Prostate gland (tissue), 2 donors: Measurements from ENCODE around the gene PROCR. TPM values are rescaled to one million over a fixed set of nuclear protein-coding genes. Genes with fewer than 3 reads are reported as not detected.

Source experiments
- DNase-seq: peaks from one replicate; pipeline ENCODE4 v3.0.0-alpha.2; 2019; ENCODE audit warnings: low spot score
- H3K27ac ChIP-seq, 2 donors: fragments of 200-600 bp; sonication (generic); 2 replicates each; pipeline ENCODE4 v1.5.1; 2017 to 2019
- H3K27me3 ChIP-seq: fragments of 200-600 bp; sonication (generic); replicated peaks from 2 replicates; pipeline ENCODE4 v1.5.1; 2019; ENCODE audit not compliant: insufficient read depth
- H3K36me3 ChIP-seq, 2 donors: fragments of 200-600 bp; sonication (generic); 1 replicate in 1 of 2; 2 replicates in 1 of 2; pipeline versions ENCODE4 v1.5.1 to v1.8.1; 2017 to 2019
- H3K4me1 ChIP-seq: fragments of 200-600 bp; sonication (generic); replicated peaks from 2 replicates; pipeline ENCODE4 v1.5.1; 2019
- H3K4me3 ChIP-seq, 2 donors: fragments of 200-600 bp; sonication (generic); 2 replicates each; pipeline ENCODE4 v1.5.1; 2017 to 2019
- H3K9me3 ChIP-seq: fragments of 200-600 bp; sonication (generic); 2 replicates; pipeline ENCODE4 v1.5.1; 2017
- POLR2A ChIP-seq: fragments of 450-650 bp; IDR thresholded peaks from one replicate; pipeline ENCODE4 v1.6.1; 2016; ENCODE audit warnings: antibody characterized with exemption, mild to moderate bottlenecking
- POLR2AphosphoS5 ChIP-seq: sonication (generic); formaldehyde crosslinking; IDR thresholded peaks from one replicate; pipeline ENCODE4 v1.6.1; 2017; ENCODE audit warnings: antibody characterized with exemption
- WGBS: methylation state at CpG from one replicate; pipeline ENCODE4 v1.1.5; 2018; 5-methylcytosine and 5-hydroxymethylcytosine counted together
- intact Hi-C: fragments of 100-400 bp; cut with DNase I; formaldehyde crosslinking; loops from one replicate; pipeline ENCODE4 v1.14.2; 2022
- total RNA-seq, 2 donors: library from RNA; depleted of rRNA; stranded (reverse); fragments of >200 nt; gene quantifications; one replicate each; pipeline ENCODE4 v1.1.0, GENCODE V29; 2016
- TF ChIP-seq, protein P1 (sequence below), 4 experiments: fragments of 200-600 bp in 2 of 4; fragments of 450-650 bp in 2 of 4; sonication (generic) in 2 of 4; IDR thresholded peaks; 1 replicate in 3 of 4; 2 replicates in 1 of 4; pipeline ENCODE4 v1.5.1; 2016 to 2019; ENCODE audit warnings: antibody characterized with exemption in 4 of 4, mild to moderate bottlenecking in 2 of 4, moderate library complexity in 2 of 4

Gene PROCR
- total RNA-seq, 2 donors from 2014 or later = 11.2 to 17.6 TPM

DNA sequence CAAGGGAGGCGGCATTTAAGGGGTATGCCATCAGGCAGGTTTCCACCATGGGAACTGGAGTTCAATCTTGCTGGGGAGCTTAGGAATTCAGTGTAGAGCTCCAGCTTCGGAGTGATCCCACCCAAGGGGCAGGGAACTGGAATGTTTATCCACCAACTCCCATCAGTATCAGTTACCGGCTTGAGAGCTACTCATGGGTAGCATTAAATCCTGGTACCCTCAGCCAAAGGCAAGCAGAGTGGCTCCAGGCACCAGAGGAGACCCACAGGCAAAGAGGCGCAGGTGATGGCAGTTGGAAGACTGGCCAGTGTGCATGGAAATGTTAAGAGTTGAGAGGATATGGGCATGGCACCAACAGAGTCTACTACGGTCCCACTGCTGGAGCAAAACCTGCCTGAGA is 38.8 kb upstream of the PROCR start:
- Histone ChIP-seq H3K9me3 (no peaks in the 10 kb centered on the region), H3K36me3 (peaks cover 0 to 14% of the 10 kb centered on the region in 2 donors), H3K27me3 (no peaks in the 10 kb centered on the region), H3K4me1 (no peaks in the 10 kb centered on the region), H3K27ac (no peak overlapping the region), H3K4me3 (no peak overlapping the region)
- TF ChIP-seq, protein P1, sequence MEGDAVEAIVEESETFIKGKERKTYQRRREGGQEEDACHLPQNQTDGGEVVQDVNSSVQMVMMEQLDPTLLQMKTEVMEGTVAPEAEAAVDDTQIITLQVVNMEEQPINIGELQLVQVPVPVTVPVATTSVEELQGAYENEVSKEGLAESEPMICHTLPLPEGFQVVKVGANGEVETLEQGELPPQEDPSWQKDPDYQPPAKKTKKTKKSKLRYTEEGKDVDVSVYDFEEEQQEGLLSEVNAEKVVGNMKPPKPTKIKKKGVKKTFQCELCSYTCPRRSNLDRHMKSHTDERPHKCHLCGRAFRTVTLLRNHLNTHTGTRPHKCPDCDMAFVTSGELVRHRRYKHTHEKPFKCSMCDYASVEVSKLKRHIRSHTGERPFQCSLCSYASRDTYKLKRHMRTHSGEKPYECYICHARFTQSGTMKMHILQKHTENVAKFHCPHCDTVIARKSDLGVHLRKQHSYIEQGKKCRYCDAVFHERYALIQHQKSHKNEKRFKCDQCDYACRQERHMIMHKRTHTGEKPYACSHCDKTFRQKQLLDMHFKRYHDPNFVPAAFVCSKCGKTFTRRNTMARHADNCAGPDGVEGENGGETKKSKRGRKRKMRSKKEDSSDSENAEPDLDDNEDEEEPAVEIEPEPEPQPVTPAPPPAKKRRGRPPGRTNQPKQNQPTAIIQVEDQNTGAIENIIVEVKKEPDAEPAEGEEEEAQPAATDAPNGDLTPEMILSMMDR (IDR thresholded peaks at IDR 0.05) = no peak
- no peak for TF ChIP-seq POLR2AphosphoS5
- no peak for TF ChIP-seq POLR2A
- WGBS = 91% methylated on average over 5 of the region's 5 CpGs
- intact Hi-C loops = no loop called here
- no peak for DNase-seq

DNA sequence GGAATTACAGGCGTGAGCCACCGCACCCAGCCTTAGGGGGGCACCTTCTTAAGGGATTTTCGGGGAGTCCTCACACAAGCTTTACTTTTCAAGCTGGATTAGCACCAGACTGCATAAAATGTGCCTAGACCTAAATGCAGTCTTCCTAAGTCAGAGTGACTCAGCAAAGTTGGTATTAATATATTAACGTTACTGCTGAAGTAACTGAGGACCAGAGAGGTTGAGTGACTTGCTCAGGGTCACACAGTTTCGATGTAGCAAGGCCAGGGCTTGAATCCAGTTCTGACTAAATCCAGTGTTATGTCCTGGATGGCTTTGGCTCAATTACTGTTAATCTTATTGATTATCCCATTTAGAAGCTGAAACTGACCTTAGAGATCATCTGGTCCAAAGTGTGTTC is 38.1 kb upstream of the PROCR start:
- 87% methylated on average over 5 of the region's 5 CpGs for WGBS
- H3K4me3 ChIP-seq = no peak overlapping the region
- H3K27me3 ChIP-seq = no peaks in the 10 kb centered on the region
- intact Hi-C loops = no loop called here
- no peaks in the 10 kb centered on the region for H3K4me1 ChIP-seq
- H3K9me3 ChIP-seq = no peaks in the 10 kb centered on the region
- H3K27ac ChIP-seq = no peak overlapping the region
- peaks cover 0 to 14% of the 10 kb centered on the region in 2 donors for H3K36me3 ChIP-seq
- no peak for DNase-seq
- no peak for TF ChIP-seq POLR2A
- TF ChIP-seq POLR2AphosphoS5 = no peak
- TF ChIP-seq, protein P1 (IDR thresholded peaks at IDR 0.05) = no peak

DNA sequence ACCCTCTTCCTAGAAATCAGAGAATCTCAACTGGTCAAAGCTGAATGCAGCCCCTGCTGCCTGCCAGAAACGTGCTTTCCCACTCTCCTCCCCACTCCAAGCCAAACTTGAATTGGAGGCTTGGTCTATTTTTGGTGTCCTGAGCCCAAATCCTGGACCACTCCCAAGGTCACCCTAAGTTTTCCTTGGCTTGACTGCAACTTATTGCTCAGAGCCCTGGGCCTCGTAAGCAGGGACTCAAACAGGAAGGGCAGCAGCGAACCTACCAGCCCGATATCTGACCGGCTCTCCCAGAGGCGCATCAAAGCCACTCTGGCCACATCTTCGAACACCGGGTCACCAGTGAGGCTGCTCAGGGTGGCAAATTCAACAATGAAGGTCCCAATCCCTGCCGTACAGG is 37.4 kb upstream of the PROCR start:
- H3K36me3 ChIP-seq = peaks cover 0 to 14% of the 10 kb centered on the region in 2 donors
- no peak overlapping the region for H3K4me3 ChIP-seq
- H3K9me3 ChIP-seq = no peaks in the 10 kb centered on the region
- WGBS = 77% methylated on average over 9 of the region's 9 CpGs
- no peak overlapping the region for H3K27ac ChIP-seq
- no peak for DNase-seq
- H3K4me1 ChIP-seq = no peaks in the 10 kb centered on the region
- TF ChIP-seq, protein P1 (IDR thresholded peaks at IDR 0.05) = no peak
- TF ChIP-seq POLR2AphosphoS5 = no peak
- no peak for TF ChIP-seq POLR2A
- H3K27me3 ChIP-seq = no peaks in the 10 kb centered on the region
- intact Hi-C loops = no loop called here

DNA sequence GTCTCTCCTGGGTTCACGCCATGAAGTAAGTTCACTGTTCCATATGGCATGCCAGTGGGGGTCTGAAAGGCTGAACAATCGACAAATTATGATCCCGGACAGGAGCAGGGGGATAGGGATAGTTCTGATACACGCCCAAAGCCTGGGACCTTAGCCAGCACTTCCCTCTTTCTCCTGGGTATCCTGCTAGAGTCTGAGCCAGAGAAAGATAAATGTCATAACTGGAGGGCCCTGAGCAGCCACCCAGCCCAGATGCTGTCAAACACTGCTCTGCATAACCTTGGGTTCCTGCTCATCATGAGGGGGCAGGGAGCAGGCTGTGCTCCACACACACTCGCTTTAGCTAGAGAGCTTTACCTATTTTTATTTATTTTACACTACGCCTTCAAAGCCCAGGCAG is 37.0 kb upstream of the PROCR start:
- TF ChIP-seq POLR2A (no peak), POLR2AphosphoS5 (no peak)
- TF ChIP-seq, protein P1 (IDR thresholded peaks at IDR 0.05) = no peak
- Histone ChIP-seq H3K4me3 (no peak overlapping the region), H3K27me3 (no peaks in the 10 kb centered on the region), H3K4me1 (no peaks in the 10 kb centered on the region), H3K27ac (no peak overlapping the region), H3K36me3 (peaks cover 0 to 14% of the 10 kb centered on the region in 2 donors), H3K9me3 (no peaks in the 10 kb centered on the region)
- intact Hi-C loops = no loop called here
- DNase-seq = no peak
- 89% methylated on average over 6 of the region's 6 CpGs for WGBS

DNA sequence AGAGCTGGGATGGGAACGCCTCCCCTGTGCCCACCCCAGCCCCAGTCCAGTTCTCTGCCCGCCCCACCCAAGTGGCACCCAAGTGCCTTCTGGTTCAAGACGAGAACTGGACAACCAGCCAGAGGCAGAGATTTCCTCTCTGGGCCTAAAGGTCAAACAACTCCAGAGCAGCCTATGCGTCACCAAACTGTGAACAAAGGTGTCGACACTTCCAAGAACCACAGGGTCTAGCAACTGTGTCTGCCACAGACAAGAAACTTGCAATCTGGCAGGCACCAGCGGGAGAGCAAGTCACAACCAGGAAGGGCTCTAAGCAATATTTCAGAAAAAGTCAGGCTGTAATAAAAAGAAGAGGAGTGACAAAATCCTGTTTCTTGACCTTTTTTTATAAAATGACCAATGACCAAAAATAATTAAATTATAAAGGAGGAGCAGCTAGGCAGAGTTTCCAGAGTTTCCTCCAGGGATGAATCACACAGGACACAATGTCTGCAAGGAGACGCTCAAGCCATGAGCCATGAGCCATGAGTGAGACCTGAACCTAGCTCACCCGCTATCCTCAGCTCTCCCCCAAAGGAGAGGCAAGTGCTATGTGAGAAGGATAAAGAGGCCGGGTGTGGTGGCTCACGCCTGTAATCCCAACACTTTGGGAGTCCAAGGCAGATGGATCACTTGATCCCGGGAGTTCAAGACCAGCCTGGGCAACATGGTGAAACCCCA is 35.8 kb upstream of the PROCR start:
- TF ChIP-seq POLR2A (no peak), POLR2AphosphoS5 (no peak)
- TF ChIP-seq, protein P1 (IDR thresholded peaks at IDR 0.05) = no peak
- no peaks in the 10 kb centered on the region for H3K9me3 ChIP-seq
- H3K27me3 ChIP-seq = no peaks in the 10 kb centered on the region
- 91% methylated on average over 11 of the region's 11 CpGs for WGBS
- no peaks in the 10 kb centered on the region for H3K4me1 ChIP-seq
- intact Hi-C loops = no loop called here
- no peak for DNase-seq
- peaks cover 0 to 12% of the 10 kb centered on the region in 2 donors for H3K36me3 ChIP-seq
- no peak overlapping the region for H3K27ac ChIP-seq
- H3K4me3 ChIP-seq = no peak overlapping the region
